Measurements from ENCODE around the gene MYH11. TPM values are rescaled to one million over a fixed set of nuclear protein-coding genes. Genes with fewer than 3 reads are reported as not detected.
"Not testable (repeated sequence)": the region's sequence is repeated elsewhere in the genome, so short reads cannot be mapped to it uniquely, and the experiment has no call there.

The MYH11 gene
- total RNA-seq, 6 donors from 2014 or later, result 33.6 to 224 (median 87.4) TPM

DNA sequence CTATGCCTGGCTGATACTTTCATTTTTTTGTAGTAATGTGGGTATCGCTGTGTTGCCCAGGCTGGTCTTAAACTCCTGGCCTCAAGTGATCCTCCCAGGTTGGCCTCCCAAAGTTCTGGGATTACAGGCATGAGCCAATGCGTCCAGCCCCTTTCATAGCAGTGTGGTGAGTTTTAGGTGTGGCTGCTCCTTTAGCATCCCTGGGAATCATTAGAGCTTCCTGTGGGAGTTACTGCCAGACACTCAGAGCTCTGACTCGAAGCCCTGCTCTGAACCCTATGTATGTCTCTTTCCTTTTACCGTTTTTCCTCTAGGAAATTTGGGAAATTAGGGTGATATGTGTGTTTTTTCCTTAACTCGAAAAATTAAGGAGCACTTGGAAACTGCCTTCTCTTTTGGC is 162.3 kb downstream of the MYH11 start:
- Histone ChIP-seq H3K4me1 (no peaks in the 10 kb centered on the region), H3K27ac (no peak overlapping the region), H3K9me3 (no peaks in the 10 kb centered on the region), H3K36me3 (peaks cover 16 to 94% (median 85%) of the 10 kb centered on the region in 4 donors), H3K27me3 (no peaks in the 10 kb centered on the region), H3K4me3 (no peak overlapping the region)
- ATAC-seq (ENCODE audit: low FRiP score in 2 of 2) (no peak), DNase-seq (no peak)
- 86 to 87% methylated on average over 4 to 5 of the region's 5 CpGs for WGBS, 2 donors
- TF ChIP-seq POLR2AphosphoS5 (IDR thresholded peaks at IDR 0.05), result no peak
- TF ChIP-seq EP300 (IDR thresholded peaks at IDR 0.05), result no peak
- TF ChIP-seq, protein P1, sequence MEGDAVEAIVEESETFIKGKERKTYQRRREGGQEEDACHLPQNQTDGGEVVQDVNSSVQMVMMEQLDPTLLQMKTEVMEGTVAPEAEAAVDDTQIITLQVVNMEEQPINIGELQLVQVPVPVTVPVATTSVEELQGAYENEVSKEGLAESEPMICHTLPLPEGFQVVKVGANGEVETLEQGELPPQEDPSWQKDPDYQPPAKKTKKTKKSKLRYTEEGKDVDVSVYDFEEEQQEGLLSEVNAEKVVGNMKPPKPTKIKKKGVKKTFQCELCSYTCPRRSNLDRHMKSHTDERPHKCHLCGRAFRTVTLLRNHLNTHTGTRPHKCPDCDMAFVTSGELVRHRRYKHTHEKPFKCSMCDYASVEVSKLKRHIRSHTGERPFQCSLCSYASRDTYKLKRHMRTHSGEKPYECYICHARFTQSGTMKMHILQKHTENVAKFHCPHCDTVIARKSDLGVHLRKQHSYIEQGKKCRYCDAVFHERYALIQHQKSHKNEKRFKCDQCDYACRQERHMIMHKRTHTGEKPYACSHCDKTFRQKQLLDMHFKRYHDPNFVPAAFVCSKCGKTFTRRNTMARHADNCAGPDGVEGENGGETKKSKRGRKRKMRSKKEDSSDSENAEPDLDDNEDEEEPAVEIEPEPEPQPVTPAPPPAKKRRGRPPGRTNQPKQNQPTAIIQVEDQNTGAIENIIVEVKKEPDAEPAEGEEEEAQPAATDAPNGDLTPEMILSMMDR (IDR thresholded peaks at IDR 0.05), result no peak
- TF ChIP-seq POLR2A (IDR thresholded peaks at IDR 0.05), result no peak

DNA sequence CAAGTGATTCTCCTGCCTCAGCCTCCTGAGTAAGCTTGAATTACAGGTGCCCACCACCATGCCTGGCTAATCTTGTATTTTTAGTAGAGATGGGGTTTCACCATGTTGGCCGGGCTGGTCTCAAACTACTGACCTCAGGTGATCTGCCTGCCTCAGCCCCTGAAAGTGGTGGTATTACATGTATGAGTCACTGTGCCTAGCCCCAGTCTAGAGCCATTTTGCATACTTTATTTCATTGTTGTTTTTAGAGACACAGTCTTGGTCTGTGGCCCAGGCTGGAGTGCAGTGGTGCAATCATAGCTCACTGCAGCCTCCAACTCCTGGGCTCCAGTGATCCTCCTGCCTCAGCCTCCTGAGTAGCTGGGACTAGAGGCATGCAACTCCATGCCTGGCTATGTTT is 164.3 kb downstream of the MYH11 start:
- H3K9me3 ChIP-seq; ATAC-seq (ENCODE audit: low FRiP score in 2 of 2); H3K27ac ChIP-seq; DNase-seq; H3K4me1 ChIP-seq; H3K27me3 ChIP-seq; H3K4me3 ChIP-seq: not testable (repeated sequence)
- 86 to 100% methylated on average over 1 of the region's 1 CpG for WGBS, 2 donors
- H3K36me3 ChIP-seq, result peaks cover 13 to 90% (median 80%) of the 10 kb centered on the region in 4 donors

DNA sequence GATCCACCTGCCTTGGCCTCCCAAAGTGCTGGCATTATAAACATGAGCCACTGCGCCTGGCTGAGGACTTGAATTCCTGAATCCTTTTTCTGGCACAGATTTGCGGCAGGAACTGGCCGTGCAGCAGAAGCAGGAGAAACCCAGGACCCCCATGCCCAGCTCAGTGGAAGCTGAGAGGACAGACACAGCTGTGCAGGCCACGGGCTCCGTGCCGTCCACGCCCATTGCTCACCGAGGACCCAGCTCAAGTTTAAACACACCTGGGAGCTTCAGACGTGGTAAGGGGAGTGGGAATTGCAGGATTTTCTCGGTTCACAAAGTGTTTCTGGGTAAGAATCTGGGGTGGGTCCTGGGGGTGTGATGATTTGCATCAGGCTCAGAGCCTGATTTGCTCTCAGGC is 165.8 kb downstream of the MYH11 start:
- Histone ChIP-seq H3K4me3 (no peak overlapping the region), H3K27ac (no peak overlapping the region), H3K36me3 (peaks cover 14 to 90% (median 71%) of the 10 kb centered on the region in 4 donors), H3K9me3 (no peaks in the 10 kb centered on the region), H3K4me1 (no peaks in the 10 kb centered on the region), H3K27me3 (no peaks in the 10 kb centered on the region)
- ATAC-seq (ENCODE audit: low FRiP score in 2 of 2), result no peak
- 93 to 95% methylated on average over 10 of the region's 10 CpGs for WGBS, 2 donors
- DNase-seq, result peak in 1 of 2 donors; percentile 37
- no peak for TF ChIP-seq EP300 (IDR thresholded peaks at IDR 0.05)
- TF ChIP-seq POLR2AphosphoS5 (IDR thresholded peaks at IDR 0.05), result no peak

DNA sequence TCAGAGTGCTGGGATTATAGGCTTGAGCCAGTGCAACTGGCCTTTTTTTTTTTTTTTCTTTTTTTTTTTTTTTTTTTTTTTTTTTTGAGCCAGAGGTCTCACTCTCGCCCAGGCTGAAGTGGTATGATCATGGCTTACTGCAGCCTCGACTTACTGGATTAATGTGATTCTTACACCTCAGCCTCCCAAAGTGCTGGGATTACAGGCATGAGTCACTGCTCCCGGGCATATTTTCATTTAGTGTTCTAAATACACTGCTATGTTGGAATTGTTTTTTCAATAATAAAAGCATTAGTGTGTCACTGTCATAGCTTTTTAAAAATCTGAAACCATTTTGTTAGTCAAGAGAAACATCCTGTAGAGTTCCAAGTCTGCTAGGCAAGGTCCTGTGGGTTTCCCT is 166.5 kb downstream of the MYH11 start:
- Histone ChIP-seq H3K4me1 (no peaks in the 10 kb centered on the region), H3K27me3 (no peaks in the 10 kb centered on the region), H3K9me3 (no peaks in the 10 kb centered on the region), H3K27ac (no peak overlapping the region), H3K36me3 (peaks cover 14 to 87% (median 69%) of the 10 kb centered on the region in 4 donors), H3K4me3 (no peak overlapping the region)
- no peak for ATAC-seq (ENCODE audit: low FRiP score in 2 of 2)
- DNase-seq, result no peak
- TF ChIP-seq EP300 (IDR thresholded peaks at IDR 0.05) (no peak), POLR2AphosphoS5 (IDR thresholded peaks at IDR 0.05) (no peak), POLR2A (IDR thresholded peaks at IDR 0.05) (no peak)
- TF ChIP-seq, protein P1 (IDR thresholded peaks at IDR 0.05), result no peak
- 95% methylated on average over 3 of the region's 3 CpGs for WGBS, 2 donors

DNA sequence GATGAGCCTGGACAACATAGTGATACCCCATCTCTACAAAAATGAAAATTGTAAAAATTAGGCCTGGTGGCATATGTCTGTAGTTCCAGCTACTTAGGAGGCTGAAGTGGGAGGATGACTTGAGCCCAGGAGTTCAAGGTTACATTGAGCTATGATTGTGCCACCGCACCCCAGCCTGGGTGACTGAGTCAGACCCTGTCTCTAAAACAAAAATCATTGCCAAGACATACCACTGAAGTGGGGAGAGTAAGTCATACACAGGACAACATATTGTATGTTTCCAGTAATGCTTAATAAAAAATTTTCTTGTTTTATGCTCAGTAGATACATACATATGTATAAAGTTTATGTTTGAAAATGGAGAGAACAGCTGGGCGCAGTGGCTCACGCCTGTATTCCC is 167.5 kb downstream of the MYH11 start:
- 91 to 92% methylated on average over 3 of the region's 3 CpGs for WGBS, 2 donors
- no peaks in the 10 kb centered on the region for H3K4me1 ChIP-seq
- no peaks in the 10 kb centered on the region for H3K27me3 ChIP-seq
- H3K27ac ChIP-seq, result no peak overlapping the region
- ATAC-seq (ENCODE audit: low FRiP score in 2 of 2) (no peak), DNase-seq (no peak)
- H3K36me3 ChIP-seq, result peaks cover 12 to 84% (median 65%) of the 10 kb centered on the region in 4 donors
- no peak for TF ChIP-seq POLR2A (IDR thresholded peaks at IDR 0.05)
- TF ChIP-seq, protein P1 (IDR thresholded peaks at IDR 0.05), result no peak
- no peak for TF ChIP-seq POLR2AphosphoS5 (IDR thresholded peaks at IDR 0.05)
- no peak for TF ChIP-seq EP300 (IDR thresholded peaks at IDR 0.05)
- H3K4me3 ChIP-seq, result no peak overlapping the region
- no peaks in the 10 kb centered on the region for H3K9me3 ChIP-seq

DNA sequence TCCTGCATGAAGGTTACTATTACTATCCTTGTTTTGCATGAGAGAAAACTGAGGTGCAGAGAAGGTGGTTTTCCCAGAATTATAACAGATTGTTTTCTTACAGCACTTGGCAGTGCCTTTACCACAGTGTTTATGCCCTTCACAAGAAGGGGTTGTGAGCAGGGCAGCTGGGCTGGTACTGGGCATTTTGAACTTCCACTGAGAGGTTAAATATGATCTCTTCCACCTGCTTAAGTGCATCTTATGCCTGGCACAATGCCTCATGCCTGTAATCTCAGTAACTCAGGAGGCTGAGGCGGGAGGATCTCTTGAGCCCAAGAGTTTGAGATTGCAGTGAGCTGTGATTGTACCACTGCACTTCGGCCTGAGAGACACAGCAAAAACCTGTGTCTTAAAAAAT is 170.5 kb downstream of the MYH11 start:
- TF ChIP-seq EP300 (IDR thresholded peaks at IDR 0.05) (no peak), POLR2A (IDR thresholded peaks at IDR 0.05) (no peak), POLR2AphosphoS5 (IDR thresholded peaks at IDR 0.05) (no peak)
- TF ChIP-seq, protein P1 (IDR thresholded peaks at IDR 0.05), result no peak
- Histone ChIP-seq H3K27me3 (no peaks in the 10 kb centered on the region), H3K4me1 (no peaks in the 10 kb centered on the region), H3K4me3 (no peak overlapping the region), H3K27ac (no peak overlapping the region), H3K9me3 (no peaks in the 10 kb centered on the region), H3K36me3 (peaks cover 6 to 63% (median 43%) of the 10 kb centered on the region in 4 donors)
- ATAC-seq (ENCODE audit: low FRiP score in 2 of 2) (no peak), DNase-seq (no peak)
- 77 to 81% methylated on average over 2 of the region's 2 CpGs for WGBS, 2 donors
